Activated naive CD4-positive, alpha-beta T cell treated with anti-CD3 and anti-CD28 coated beads, Interleukin-2, amount 10 ng/mL, durations not matched to agents 7 days and 5 days (primary cell): Measurements from ENCODE around the gene ENPP3.

ENCODE experiments used
- CTCF ChIA-PET: fragments of 350-600 bp; sonication (Branson Sonifier 250); formaldehyde crosslinking; loops from one replicate; lab custom pipeline; 2021; ENCODE audit warnings: antibody characterized with exemption; lab: Charles Lee
- DNase-seq: peaks from one replicate; pipeline ENCODE4 v3.0.0-alpha.2; 2020
- H3K27ac Mint-ChIP-seq: one replicate; pipeline ENCODE4 v1.8.0; 2021; ENCODE audit warnings: mild to moderate bottlenecking, moderate library complexity, mixed read lengths
- H3K27me3 Mint-ChIP-seq: one replicate; pipeline ENCODE4 v1.8.0; 2021; ENCODE audit warnings: mild to moderate bottlenecking, mixed read lengths
- H3K36me3 Mint-ChIP-seq: one replicate; pipeline ENCODE4 v1.8.0; 2021; ENCODE audit warnings: mixed read lengths
- H3K4me1 Mint-ChIP-seq: one replicate; pipeline ENCODE4 v1.8.0; 2021; ENCODE audit warnings: mixed read lengths
- H3K4me3 Mint-ChIP-seq: one replicate; pipeline ENCODE4 v1.8.0; 2021; ENCODE audit warnings: mild to moderate bottlenecking, moderate library complexity, mixed read lengths
- H3K9me3 Mint-ChIP-seq: one replicate; pipeline ENCODE4 v1.8.0; 2021; ENCODE audit warnings: mixed read lengths

The ENPP3 gene

DNA sequence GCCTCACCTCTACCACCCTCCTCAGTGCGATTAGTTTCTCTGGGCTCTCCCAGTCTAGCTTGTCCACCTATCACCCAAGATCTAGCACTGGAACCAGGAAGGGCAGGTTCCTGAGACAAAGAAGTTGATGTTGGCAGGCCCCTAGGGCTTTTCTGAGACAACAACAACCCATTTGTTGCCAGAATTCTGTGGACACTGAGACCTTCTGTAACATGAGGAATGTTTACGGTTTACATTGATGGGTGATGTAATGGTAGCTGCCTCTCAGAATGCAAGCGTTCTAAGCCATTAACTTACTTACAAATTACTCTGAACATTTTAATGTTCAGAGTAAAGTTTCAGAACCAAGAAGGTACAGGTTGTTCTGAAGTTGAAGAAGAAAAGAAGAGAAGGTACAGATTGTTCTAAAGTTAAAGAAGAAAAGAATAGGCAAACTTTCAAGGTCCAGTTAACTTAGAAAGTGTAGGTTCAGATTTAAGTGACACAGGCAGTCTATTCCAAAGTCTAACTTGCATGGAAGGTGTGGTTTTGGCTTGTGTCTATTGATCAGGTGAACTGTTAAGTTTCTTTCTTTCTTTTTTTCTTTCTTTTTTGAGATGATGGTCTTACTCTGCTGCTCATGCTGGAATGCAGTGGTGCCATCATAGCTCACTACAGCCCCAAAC is 5.3 kb upstream of the ENPP3 start:
- H3K36me3 Mint-ChIP-seq, result no peaks in the 10 kb centered on the region
- no peak overlapping the region for H3K27ac Mint-ChIP-seq
- CTCF ChIA-PET, result interaction anchor here (0.7 kb wide), 1 partner anchor 112 kb away, joined by 3 read pairs; no protein-coding TSS in a partner anchor
- no peak overlapping the region for H3K4me3 Mint-ChIP-seq
- peaks cover 6% of the 10 kb centered on the region for H3K27me3 Mint-ChIP-seq
- no peaks in the 10 kb centered on the region for H3K9me3 Mint-ChIP-seq
- H3K4me1 Mint-ChIP-seq, result peaks cover 20% of the 10 kb centered on the region
- DNase-seq, result no peak

DNA sequence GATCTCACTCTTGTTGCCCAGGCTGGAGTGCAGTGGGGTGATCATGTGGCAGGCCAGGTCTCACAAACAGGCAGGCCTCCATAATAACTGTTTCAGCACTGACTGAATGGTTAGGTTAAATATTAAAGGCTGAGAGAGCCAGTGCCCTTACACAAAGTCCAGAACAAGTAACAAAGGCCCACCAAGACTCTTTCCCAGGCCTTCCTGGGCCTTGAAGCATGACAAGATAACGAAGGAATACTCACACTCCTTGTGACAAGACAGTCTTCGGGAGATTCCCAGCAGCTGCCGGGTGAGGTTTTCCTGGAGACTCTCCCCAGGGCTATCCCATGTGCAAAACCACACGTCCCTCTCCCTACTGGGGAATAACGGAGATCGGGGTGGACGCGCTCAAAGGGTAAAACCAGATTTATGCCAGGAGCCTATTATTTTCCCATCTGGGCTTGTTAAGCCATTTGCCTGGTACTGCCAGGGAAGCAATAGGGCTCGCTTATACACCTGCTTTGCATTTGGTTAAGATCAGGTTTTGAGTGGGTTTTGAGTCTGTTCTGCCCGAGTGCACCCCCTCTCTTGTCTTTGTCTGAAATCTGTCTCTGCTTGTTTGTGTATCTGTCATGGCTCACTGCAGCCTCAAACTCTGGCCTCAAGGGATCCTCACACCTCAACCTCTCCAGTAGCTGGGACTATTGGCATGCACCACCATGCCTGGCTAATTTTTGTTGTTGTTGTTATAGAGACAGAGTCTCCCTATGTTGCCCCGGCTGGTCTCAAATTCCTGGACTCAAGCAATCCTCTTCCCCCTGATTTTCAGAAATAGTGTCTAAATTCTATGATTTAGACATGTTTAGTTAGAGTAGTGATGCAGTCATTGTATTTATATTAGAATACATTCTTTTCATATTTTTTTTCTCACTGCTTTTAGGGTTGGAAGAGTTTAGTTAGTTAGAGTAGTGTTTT is 1.4 kb upstream of the ENPP3 start:
- Mint-ChIP-seq H3K4me1 (no peaks in the 10 kb centered on the region), H3K9me3 (no peaks in the 10 kb centered on the region), H3K27ac (no peak overlapping the region), H3K36me3 (no peaks in the 10 kb centered on the region), H3K4me3 (no peak overlapping the region), H3K27me3 (no peaks in the 10 kb centered on the region)
- CTCF ChIA-PET, result interaction anchor here (1.0 to 4.8 kb wide), 2 partner anchors 7 to 453 kb away, joined by 3 to 38 read pairs; partner anchors contain the start of gene MED23
- DNase-seq, result no peak

DNA sequence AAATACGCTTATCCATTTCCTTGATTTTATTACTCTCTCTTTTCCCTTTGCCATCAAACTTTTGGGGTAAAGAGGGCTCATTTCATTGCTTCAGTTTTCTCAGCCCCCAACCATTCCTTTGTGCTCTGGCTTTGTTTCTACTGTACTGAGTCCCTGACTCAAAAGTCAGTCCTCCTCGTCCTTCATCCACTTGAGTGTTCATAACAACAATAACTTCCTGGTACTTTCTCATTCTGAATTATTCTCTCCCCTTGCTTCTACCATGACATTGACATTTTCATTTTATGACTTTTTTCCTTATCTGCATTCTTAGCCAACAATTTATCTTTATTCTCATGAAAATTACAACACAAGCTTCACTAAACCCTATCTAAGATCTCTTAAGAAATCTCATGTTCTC is 911 bp downstream of the ENPP3 start:
- Mint-ChIP-seq H3K27ac (no peak overlapping the region), H3K4me1 (no peaks in the 10 kb centered on the region), H3K36me3 (no peaks in the 10 kb centered on the region), H3K4me3 (no peak overlapping the region), H3K27me3 (no peaks in the 10 kb centered on the region), H3K9me3 (no peaks in the 10 kb centered on the region)
- CTCF ChIA-PET, result interaction anchor here (0.6 to 4.8 kb wide), 2 partner anchors 9 to 105 kb away, joined by 3 to 38 read pairs; partner anchors contain the start of gene MED23
- no peak for DNase-seq

DNA sequence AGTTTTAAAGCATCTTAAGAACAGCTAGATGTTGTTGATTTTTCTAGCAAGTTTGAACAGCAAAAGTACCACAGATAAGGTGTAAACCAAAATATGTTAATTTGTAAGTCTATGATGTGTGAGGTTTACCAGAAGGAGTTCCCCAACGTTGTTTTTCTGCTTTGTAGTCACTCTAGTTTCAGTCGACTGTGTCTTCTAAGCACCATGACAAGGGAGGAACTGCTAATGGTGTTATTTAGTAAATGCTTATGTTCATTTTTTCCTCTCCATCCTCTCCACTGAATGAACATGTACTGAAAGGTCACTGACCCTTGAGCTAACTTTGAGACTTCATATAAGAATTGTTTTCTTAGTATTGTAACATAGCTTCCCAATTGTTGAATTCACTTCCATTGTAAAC is 3.0 kb downstream of the ENPP3 start:
- H3K9me3 Mint-ChIP-seq, result no peaks in the 10 kb centered on the region
- no peak for DNase-seq
- H3K27me3 Mint-ChIP-seq, result no peaks in the 10 kb centered on the region
- H3K4me1 Mint-ChIP-seq, result no peaks in the 10 kb centered on the region
- no peak overlapping the region for H3K4me3 Mint-ChIP-seq
- H3K36me3 Mint-ChIP-seq, result no peaks in the 10 kb centered on the region
- no peak overlapping the region for H3K27ac Mint-ChIP-seq
- CTCF ChIA-PET, result interaction anchor here (1.3 to 4.8 kb wide), 2 partner anchors 11 to 89 kb away, joined by 3 to 38 read pairs; partner anchors contain the start of gene MED23

DNA sequence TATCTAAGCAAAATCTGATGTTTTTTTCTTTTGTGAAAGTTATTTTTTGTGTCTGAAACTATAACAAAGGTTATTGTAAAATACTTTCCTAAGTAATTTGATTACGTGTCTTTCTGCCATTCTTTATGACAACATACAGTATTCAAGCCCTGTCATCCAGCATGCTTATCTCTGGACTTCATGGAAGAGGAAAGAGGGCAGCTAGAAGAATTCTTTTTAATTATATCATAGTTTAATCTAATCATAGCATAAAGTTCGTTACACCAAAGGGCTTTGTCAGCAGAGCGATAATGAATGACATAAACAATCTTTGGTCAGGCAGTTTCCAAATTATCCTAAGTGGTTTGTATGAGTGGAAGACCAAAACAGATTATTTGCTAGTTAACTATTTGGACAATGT is 3.5 kb downstream of the ENPP3 start:
- Mint-ChIP-seq H3K27me3 (no peaks in the 10 kb centered on the region), H3K4me1 (no peaks in the 10 kb centered on the region), H3K9me3 (no peaks in the 10 kb centered on the region), H3K27ac (no peak overlapping the region), H3K4me3 (no peak overlapping the region), H3K36me3 (no peaks in the 10 kb centered on the region)
- DNase-seq, result no peak
- CTCF ChIA-PET, result interaction anchor here (1.3 to 4.8 kb wide), 2 partner anchors 12 to 89 kb away, joined by 3 to 38 read pairs; partner anchors contain the start of gene MED23

DNA sequence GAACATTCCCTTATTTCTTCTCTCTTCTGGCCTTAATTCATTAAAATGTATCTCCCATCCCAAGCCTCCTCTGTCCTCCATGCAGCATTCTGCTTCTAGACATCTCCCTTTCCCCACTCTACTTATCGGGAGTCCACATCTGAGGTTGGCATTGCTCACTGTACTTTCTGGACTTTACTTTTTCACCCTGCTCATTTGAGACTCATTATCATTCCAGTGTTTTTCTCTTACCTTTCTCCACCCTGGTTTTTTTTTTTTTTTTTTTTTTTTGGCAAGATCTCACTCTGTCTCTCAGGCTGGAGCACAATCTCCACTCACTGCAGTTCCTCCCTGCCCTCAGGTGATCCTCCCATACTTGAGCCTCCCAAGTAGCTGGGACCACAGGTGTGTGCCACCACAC is 4.5 kb downstream of the ENPP3 start:
- Mint-ChIP-seq H3K36me3 (no peaks in the 10 kb centered on the region), H3K4me3 (no peak overlapping the region), H3K9me3 (no peaks in the 10 kb centered on the region), H3K4me1 (no peaks in the 10 kb centered on the region), H3K27ac (no peak overlapping the region), H3K27me3 (no peaks in the 10 kb centered on the region)
- DNase-seq, result no peak
- CTCF ChIA-PET, result no interaction called here

DNA sequence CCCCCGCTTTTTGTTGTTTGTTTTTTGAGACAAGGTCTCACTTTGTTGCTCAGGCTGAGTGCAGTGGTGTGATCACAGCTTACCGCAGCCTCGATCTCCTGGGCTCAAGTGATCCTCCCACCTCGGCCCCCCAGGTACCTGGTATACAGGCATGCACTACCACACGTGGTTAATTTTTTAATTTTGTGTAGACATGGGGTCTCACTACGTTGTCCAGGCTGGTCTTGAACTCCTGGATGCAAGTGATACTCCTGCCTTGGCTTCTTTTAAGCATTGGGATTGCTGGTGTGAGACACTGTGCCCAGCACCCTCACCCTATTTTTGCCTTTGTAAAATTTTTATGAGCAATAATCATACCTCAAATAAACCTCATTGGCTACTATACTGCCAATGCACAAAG is 5.5 kb downstream of the ENPP3 start:
- H3K27me3 Mint-ChIP-seq, result no peaks in the 10 kb centered on the region
- H3K4me3 Mint-ChIP-seq, result no peak overlapping the region
- CTCF ChIA-PET, result no interaction called here
- H3K36me3 Mint-ChIP-seq, result no peaks in the 10 kb centered on the region
- H3K27ac Mint-ChIP-seq, result no peak overlapping the region
- H3K9me3 Mint-ChIP-seq, result no peaks in the 10 kb centered on the region
- no peak for DNase-seq
- H3K4me1 Mint-ChIP-seq, result no peaks in the 10 kb centered on the region

DNA sequence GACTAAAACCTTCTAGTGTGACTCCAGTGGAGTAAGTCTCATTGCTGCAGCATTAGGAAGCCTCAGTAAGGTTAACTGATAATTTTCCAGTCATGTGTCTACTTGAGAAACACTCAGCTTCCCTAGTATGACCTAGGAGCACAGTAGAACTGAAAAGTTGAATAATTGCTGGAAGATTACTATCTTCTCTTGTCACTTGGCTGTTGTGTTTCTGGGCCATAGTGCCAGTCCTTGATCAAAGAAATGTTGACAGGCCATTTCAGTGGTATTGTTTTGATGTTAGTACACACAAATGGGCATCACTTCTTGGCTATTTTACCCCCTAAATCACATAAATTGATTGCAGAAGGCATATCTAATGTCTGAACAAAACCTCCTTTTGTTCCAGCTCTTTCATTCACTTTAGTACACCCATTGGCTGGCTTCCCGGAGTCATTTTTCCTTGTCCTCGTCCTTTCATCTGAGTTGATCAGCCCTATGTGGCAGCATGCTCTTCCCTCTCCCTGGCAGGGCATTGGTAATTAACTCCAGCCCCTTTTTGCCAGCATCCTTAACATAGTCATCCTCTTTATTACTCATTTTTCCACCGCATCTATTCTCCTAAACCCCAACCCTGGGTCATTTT is 6.0 kb downstream of the ENPP3 start:
- Mint-ChIP-seq H3K4me3 (no peak overlapping the region), H3K27ac (no peak overlapping the region), H3K9me3 (no peaks in the 10 kb centered on the region), H3K4me1 (no peaks in the 10 kb centered on the region), H3K36me3 (no peaks in the 10 kb centered on the region), H3K27me3 (no peaks in the 10 kb centered on the region)
- CTCF ChIA-PET, result no interaction called here
- no peak for DNase-seq

DNA sequence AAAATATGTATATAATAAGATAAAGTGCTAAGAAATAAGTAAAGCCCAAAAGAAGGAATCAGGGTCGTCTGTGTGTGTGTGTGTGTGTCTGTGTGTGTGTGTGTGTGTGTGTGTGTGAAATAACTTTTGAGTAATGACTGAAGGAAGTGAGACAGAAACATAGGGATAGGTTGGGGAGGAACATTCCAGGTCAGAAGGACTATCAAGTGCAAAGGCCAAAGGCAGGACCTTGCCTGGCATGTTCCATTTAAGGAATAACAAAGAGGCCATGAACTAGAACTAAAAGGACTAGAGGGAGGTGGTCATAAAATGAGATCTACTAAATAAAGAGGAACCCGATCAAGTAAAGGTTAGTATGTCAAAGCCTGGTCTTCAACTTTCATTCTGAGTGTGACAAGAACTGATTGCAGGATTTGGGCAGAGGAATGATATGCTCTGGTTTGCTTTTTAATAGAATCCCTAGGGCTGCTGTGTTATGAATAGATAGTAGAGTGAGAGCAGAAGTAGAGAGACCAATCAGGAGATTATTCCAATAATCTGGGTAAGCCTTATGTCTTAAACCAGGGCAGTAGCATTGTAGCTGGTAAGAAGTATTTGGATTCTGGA is 6.9 kb downstream of the ENPP3 start:
- Mint-ChIP-seq H3K4me1 (no peaks in the 10 kb centered on the region), H3K4me3 (no peak overlapping the region), H3K36me3 (no peaks in the 10 kb centered on the region), H3K9me3 (no peaks in the 10 kb centered on the region), H3K27ac (no peak overlapping the region), H3K27me3 (no peaks in the 10 kb centered on the region)
- DNase-seq, result no peak
- CTCF ChIA-PET, result no interaction called here

DNA sequence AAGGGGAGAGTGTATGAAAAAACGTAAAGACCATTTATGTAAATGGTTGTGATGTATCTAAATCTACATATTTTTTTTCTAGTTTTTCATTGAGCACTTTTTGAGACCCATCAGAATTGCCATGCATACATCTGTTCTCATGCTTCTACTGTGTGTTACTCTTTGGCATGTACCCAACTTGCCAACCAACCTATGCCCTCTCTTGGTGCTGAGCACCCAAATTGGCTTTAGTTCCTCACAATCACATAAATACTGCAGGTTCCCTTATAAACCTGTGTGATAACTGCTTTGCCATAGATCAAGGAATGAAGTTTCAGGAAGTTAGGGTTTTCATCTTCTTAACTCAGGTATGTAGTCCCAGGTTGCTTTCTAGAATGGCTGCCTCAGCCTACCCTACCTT is 7.8 kb downstream of the ENPP3 start:
- CTCF ChIA-PET, result no interaction called here
- Mint-ChIP-seq H3K4me3 (no peak overlapping the region), H3K36me3 (no peaks in the 10 kb centered on the region), H3K27me3 (no peaks in the 10 kb centered on the region), H3K27ac (no peak overlapping the region), H3K9me3 (no peaks in the 10 kb centered on the region), H3K4me1 (no peaks in the 10 kb centered on the region)
- no peak for DNase-seq

DNA sequence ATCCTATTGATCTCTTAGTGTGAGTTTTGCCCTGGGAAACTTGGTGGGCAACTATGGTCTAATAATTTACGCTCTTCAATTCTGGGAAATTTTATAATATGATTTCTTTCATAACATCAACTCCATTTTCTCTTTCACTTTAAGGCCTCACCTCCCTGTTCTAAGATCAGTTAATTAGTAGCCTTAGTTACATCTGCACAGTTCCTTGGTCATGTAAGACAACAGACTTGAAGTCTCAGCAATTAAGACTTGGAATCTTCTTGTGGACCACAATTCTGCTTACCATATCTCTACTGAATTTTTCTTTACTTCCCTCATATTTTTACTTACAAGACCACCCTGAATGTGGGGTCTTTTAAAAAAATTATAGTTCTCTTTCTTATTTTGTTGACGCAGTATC is 8.7 kb downstream of the ENPP3 start:
- no peak overlapping the region for H3K4me3 Mint-ChIP-seq
- CTCF ChIA-PET, result no interaction called here
- no peaks in the 10 kb centered on the region for H3K4me1 Mint-ChIP-seq
- no peaks in the 10 kb centered on the region for H3K9me3 Mint-ChIP-seq
- no peaks in the 10 kb centered on the region for H3K27me3 Mint-ChIP-seq
- no peak for DNase-seq
- no peaks in the 10 kb centered on the region for H3K36me3 Mint-ChIP-seq
- no peak overlapping the region for H3K27ac Mint-ChIP-seq

DNA sequence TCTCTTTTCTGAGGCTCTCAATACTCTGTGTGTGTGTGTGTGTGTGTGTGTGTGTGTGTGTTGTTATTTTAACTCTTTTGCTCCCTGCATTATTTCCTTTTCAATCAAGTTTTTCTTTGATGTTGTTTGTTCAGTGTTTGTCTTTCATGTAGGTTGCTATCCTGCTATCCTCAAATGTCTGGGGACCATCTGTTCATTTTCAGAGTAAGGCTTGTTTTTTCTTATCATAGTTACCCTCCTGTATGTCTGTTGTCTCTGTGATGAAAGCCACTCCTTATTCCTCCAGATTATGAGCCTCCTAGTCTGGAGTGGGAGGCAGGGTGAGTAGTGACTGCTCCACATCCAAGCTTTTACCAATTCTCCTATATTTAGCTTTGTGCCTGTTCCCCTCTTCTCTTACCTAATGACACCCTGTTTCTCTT is 9.2 kb downstream of the ENPP3 start:
- CTCF ChIA-PET, result no interaction called here
- Mint-ChIP-seq H3K27me3 (no peaks in the 10 kb centered on the region), H3K9me3 (no peaks in the 10 kb centered on the region)

DNA sequence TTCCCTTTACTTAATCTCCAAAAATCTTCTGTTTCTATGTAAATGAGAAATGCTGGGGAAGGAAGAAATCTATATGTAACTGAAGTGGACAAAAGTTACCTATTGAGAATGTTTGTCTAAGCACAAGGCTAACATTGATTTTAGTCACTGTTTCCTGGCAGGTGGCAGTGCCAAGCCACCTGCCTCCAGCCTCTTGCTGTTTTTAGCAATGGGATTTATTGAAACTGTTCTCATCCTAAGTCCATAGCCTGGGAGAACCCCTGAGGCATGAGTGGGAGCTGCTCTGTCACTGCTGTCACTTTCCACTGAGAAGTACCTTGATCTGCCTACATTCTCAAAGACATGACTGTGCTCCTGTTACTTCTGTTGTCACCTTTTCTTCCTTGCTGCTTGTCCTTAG is 14.7 kb downstream of the ENPP3 start:
- H3K4me3 Mint-ChIP-seq, result no peak overlapping the region
- CTCF ChIA-PET, result interaction anchor here (0.7 kb wide), 1 partner anchor 13 kb away, joined by 3 read pairs; no protein-coding TSS in a partner anchor

More for the DNA sequence above, 9.2 kb downstream of the ENPP3 start:
- DNase-seq, result no peak
- Mint-ChIP-seq H3K4me1 (no peaks in the 10 kb centered on the region), H3K27ac (no peak overlapping the region), H3K36me3 (no peaks in the 10 kb centered on the region), H3K4me3 (no peak overlapping the region)

DNA sequence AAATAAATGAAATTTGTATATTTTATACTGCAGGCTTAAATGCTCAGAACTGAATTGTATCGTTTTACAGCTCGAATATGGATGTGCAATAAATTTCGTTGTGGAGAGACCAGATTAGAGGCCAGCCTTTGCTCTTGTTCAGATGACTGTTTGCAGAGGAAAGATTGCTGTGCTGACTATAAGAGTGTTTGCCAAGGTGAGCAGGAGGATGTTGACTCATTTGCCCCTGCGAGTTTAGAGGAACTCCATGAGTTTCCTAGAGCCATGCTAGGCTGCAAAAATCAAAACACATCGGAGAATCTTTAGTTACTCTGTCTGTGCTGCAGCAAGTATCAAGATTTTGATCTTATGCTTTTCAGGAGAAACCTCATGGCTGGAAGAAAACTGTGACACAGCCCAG is 15.4 kb downstream of the ENPP3 start:
- no peaks in the 10 kb centered on the region for H3K36me3 Mint-ChIP-seq
- CTCF ChIA-PET, result no interaction called here
- no peaks in the 10 kb centered on the region for H3K4me1 Mint-ChIP-seq
- DNase-seq, result no peak
- no peaks in the 10 kb centered on the region for H3K9me3 Mint-ChIP-seq
- no peak overlapping the region for H3K4me3 Mint-ChIP-seq
- no peaks in the 10 kb centered on the region for H3K27me3 Mint-ChIP-seq
- H3K27ac Mint-ChIP-seq, result no peak overlapping the region

More for the DNA sequence above, 14.7 kb downstream of the ENPP3 start:
- H3K9me3 Mint-ChIP-seq, result no peaks in the 10 kb centered on the region
- no peaks in the 10 kb centered on the region for H3K27me3 Mint-ChIP-seq
- no peak overlapping the region for H3K27ac Mint-ChIP-seq
- H3K4me1 Mint-ChIP-seq, result no peaks in the 10 kb centered on the region
- DNase-seq, result no peak
- H3K36me3 Mint-ChIP-seq, result no peaks in the 10 kb centered on the region
